SK-N-SH (cell line): ENCODE data around the gene CMYA5. TPM values are rescaled to one million over a fixed set of nuclear protein-coding genes. Genes with fewer than 3 reads are reported as not detected.

Experiments used
- CTCF ChIA-PET: fragments of 300-600, 350-600 bp; formaldehyde crosslinking; extraction: SDS; loops from one replicate; lab custom pipeline; 2021; lab: Yijun Ruan, JAX
- POLR2A ChIA-PET: fragments of 350-600 bp; sonication (Branson Sonifier 250); formaldehyde crosslinking; extraction: SDS; loops from one replicate; lab custom pipeline; 2020; ENCODE audit warnings: antibody characterized with exemption, inconsistent platforms; lab: Yijun Ruan, JAX
- DNase-seq: peaks from one replicate; pipeline ENCODE4 v3.0.0; 2012
- H2AFZ ChIP-seq: fragments of 200-600 bp; sonication (generic); 2 replicates; pipeline ENCODE4 v1.8.1; 2016; ENCODE audit warnings: antibody characterized with exemption, mild to moderate bottlenecking, low read depth
- H3F3A ChIP-seq: fragments of 200-600 bp; sonication (generic); replicated peaks from 2 replicates; pipeline ENCODE3; 2016; ENCODE audit warnings: antibody characterized with exemption, mild to moderate bottlenecking; ENCODE audit not compliant: insufficient read depth
- H3K27ac ChIP-seq, 2 experiments: fragments of 200-500 bp in 1 of 2; fragments of 200-600 bp in 1 of 2; sonication (Bioruptor generic) in 1 of 2; sonication (generic), shearing (Covaris generic) in 1 of 2; 2 replicates each; pipeline versions ENCODE4 v1.5.1 to v1.6.1; 2014 to 2016; ENCODE audit warnings: low read depth in 2 of 2, inconsistent platforms in 1 of 2, low read length in 1 of 2, mild to moderate bottlenecking in 1 of 2, mixed read lengths in 1 of 2
- H3K27me3 ChIP-seq: fragments of 200-600 bp; sonication (generic), shearing (Covaris generic); 2 replicates; pipeline ENCODE4 v1.6.1; 2016; ENCODE audit warnings: mixed run types; ENCODE audit not compliant: insufficient read depth
- H3K36me3 ChIP-seq, 2 experiments: fragments of 200-500 bp in 1 of 2; fragments of 200-600 bp in 1 of 2; sonication (Bioruptor generic) in 1 of 2; sonication (generic) in 1 of 2; replicated peaks in 1 of 2; 2 replicates each; pipeline versions ENCODE3 to v1.5.1; 2014 to 2016; ENCODE audit warnings: low read length in 1 of 2, mild to moderate bottlenecking in 1 of 2; ENCODE audit not compliant: insufficient read depth in 2 of 2, control insufficient read depth in 1 of 2
- H3K4me1 ChIP-seq, 2 experiments: fragments of 200-500 bp in 1 of 2; fragments of 200-600 bp in 1 of 2; sonication (Bioruptor generic) in 1 of 2; sonication (generic), shearing (Covaris generic) in 1 of 2; 2 replicates each; pipeline versions ENCODE4 v1.5.1 to v1.6.1; 2014 to 2016; ENCODE audit warnings: low read depth in 1 of 2, low read length in 1 of 2, mixed run types in 1 of 2; ENCODE audit not compliant: insufficient read depth in 2 of 2, control insufficient read depth in 1 of 2
- H3K4me2 ChIP-seq: fragments of 200-600 bp; sonication (generic), shearing (Covaris generic); 2 replicates; pipeline ENCODE4 v1.6.1; 2017; ENCODE audit warnings: mixed run types
- H3K4me3 ChIP-seq, 2 experiments: fragments of 200-500 bp in 1 of 2; fragments of 200-600 bp in 1 of 2; sonication (Bioruptor generic) in 1 of 2; sonication (generic), shearing (Covaris generic) in 1 of 2; 2 replicates each; pipeline versions ENCODE4 v1.5.1 to v1.8.1; 2014 to 2016; ENCODE audit warnings: low read depth in 2 of 2, inconsistent platforms in 1 of 2, low read length in 1 of 2, mild to moderate bottlenecking in 1 of 2, mixed read lengths in 1 of 2, moderate library complexity in 1 of 2
- H3K79me2 ChIP-seq: fragments of 200-600 bp; sonication (generic); 2 replicates; pipeline ENCODE4 v1.8.1; 2017; ENCODE audit warnings: mild to moderate bottlenecking; ENCODE audit not compliant: insufficient read depth
- H3K9ac ChIP-seq: fragments of 200-600 bp; sonication (generic); 2 replicates; pipeline ENCODE4 v1.6.1; 2017; ENCODE audit warnings: mixed run types
- H3K9me2 ChIP-seq: fragments of 200-600 bp; sonication (generic); 2 replicates; pipeline ENCODE4 v1.6.1; 2017; ENCODE audit warnings: mixed run types
- H3K9me3 ChIP-seq: fragments of 200-600 bp; sonication (generic); 2 replicates; pipeline ENCODE4 v1.6.1; 2017; ENCODE audit warnings: mixed run types, mild to moderate bottlenecking, moderate library complexity
- H4K20me1 ChIP-seq: fragments of 200-600 bp; sonication (generic); 2 replicates; pipeline ENCODE4 v1.6.1; 2017; ENCODE audit warnings: mild to moderate bottlenecking, mixed run types; ENCODE audit not compliant: insufficient read depth
- FOSL2 ChIP-seq: IDR thresholded peaks from 2 replicates; pipeline ENCODE4 v1.4.0; 2012; ENCODE audit warnings: low read depth, mild to moderate bottlenecking, moderate library complexity, borderline replicate concordance
- FOXJ3 ChIP-seq: sonication (generic); formaldehyde crosslinking; IDR thresholded peaks from 2 replicates; pipeline ENCODE4 v1.5.1; 2020; ENCODE audit warnings: mild to moderate bottlenecking, missing genetic modification reagents
- GABPA ChIP-seq: IDR thresholded peaks from 2 replicates; pipeline ENCODE4 v1.4.0; 2012; ENCODE audit warnings: low read depth, mild to moderate bottlenecking
- IRF3 ChIP-seq: fragments of 150-350 bp; IDR thresholded peaks from 2 replicates; pipeline ENCODE4 v1.6.1; 2016; ENCODE audit warnings: mild to moderate bottlenecking, low read depth, low read length
- JUND ChIP-seq: IDR thresholded peaks from 2 replicates; pipeline ENCODE4 v1.4.0; 2012
- MEF2A ChIP-seq: IDR thresholded peaks from 2 replicates; pipeline ENCODE4 v1.4.0; 2012; ENCODE audit warnings: low read depth, borderline replicate concordance
- MXI1 ChIP-seq: IDR thresholded peaks from 2 replicates; pipeline ENCODE4 v1.6.1; 2012; ENCODE audit warnings: mild to moderate bottlenecking, low read depth, low read length, improper control_type of control experiment
- NRF1 ChIP-seq: IDR thresholded peaks from 2 replicates; pipeline ENCODE4 v1.6.1; 2012; ENCODE audit warnings: low read depth, mild to moderate bottlenecking, low read length
- RAD21 ChIP-seq: IDR thresholded peaks from 2 replicates; pipeline ENCODE4 v1.6.1; 2012; ENCODE audit warnings: mild to moderate bottlenecking, low read length
- REST ChIP-seq: IDR thresholded peaks from 2 replicates; pipeline ENCODE4 v1.6.1; 2012; ENCODE audit warnings: mild to moderate bottlenecking, low read depth, low read length, moderate library complexity
- RXRA ChIP-seq: IDR thresholded peaks from 2 replicates; pipeline ENCODE4 v1.4.0; 2012; ENCODE audit warnings: low read depth, mild to moderate bottlenecking, borderline replicate concordance
- SMC3 ChIP-seq: IDR thresholded peaks from 2 replicates; pipeline ENCODE4 v1.6.1; 2012; ENCODE audit warnings: low read depth, low read length, improper control_type of control experiment
- TAF1 ChIP-seq: IDR thresholded peaks from 2 replicates; pipeline ENCODE4 v1.6.1; 2012; ENCODE audit warnings: low read depth, mild to moderate bottlenecking, low read length, moderate library complexity, borderline replicate concordance
- TCF12 ChIP-seq: IDR thresholded peaks from 2 replicates; pipeline ENCODE4 v1.4.0; 2012
- TEAD4 ChIP-seq: IDR thresholded peaks from 2 replicates; pipeline ENCODE4 v1.4.0; 2012; ENCODE audit warnings: mild to moderate bottlenecking, borderline replicate concordance; ENCODE audit not compliant: insufficient read depth
- ZBTB33 ChIP-seq: IDR thresholded peaks from 2 replicates; pipeline ENCODE4 v1.4.0; 2012; ENCODE audit warnings: low read depth, borderline replicate concordance
- WGBS: methylation state at CpG from one replicate; pipeline ENCODE4 v1.1.6; 2017; ENCODE audit warnings: low lambda C conversion rate; 5-methylcytosine and 5-hydroxymethylcytosine counted together
- polyA plus RNA-seq, 3 experiments: library from polyadenylated mRNA; depleted of rRNA; stranded (reverse); fragments of >200 nt; gene quantifications; 2 replicates each; pipeline ENCODE4 v1.2.3, GENCODE V29; 2012
- TF ChIP-seq, protein P1 (sequence below): IDR thresholded peaks from 2 replicates; pipeline ENCODE4; 2012
- TF ChIP-seq, protein P2 (sequence below): fragments of 200-600 bp; sonication (generic); IDR thresholded peaks from 2 replicates; pipeline ENCODE4 v1.6.1; 2017; ENCODE audit warnings: antibody characterized with exemption, mild to moderate bottlenecking, moderate library complexity
- TF ChIP-seq, protein P3 (sequence below): IDR thresholded peaks from 2 replicates; pipeline ENCODE4 v1.4.0; 2012; ENCODE audit warnings: low read depth, borderline replicate concordance

The CMYA5 gene
- 0.12 and 0.21 TPM in 2 replicates for polyA plus RNA-seq (2012; rRNA removed)
- 0.05 and 0.09 TPM in 2 replicates for polyA plus RNA-seq (2012; cell fraction: cytosol; rRNA removed)
- polyA plus RNA-seq (2012; cell fraction: nucleus; rRNA removed) = 0.33 and 0.82 TPM in 2 replicates

- H3K4me1 ChIP-seq = no peaks in the 10 kb centered on the region; a peak in 1 of 4 replicates
- no peaks in the 10 kb centered on the region for H3K27me3 ChIP-seq
- no peak within 1 kb of the TSS for H3K9ac ChIP-seq
- no peaks in the 10 kb centered on the region for H3K9me2 ChIP-seq
- peaks cover 8% of the 10 kb centered on the region for H3F3A ChIP-seq
- DNase-seq = no peak
- H3K27ac ChIP-seq = no peak within 1 kb of the TSS
- H4K20me1 ChIP-seq = no peaks in the 10 kb centered on the region
- H3K4me2 ChIP-seq = no peak within 1 kb of the TSS
- no peak within 1 kb of the TSS for H2AFZ ChIP-seq
- 96% methylated on average over 70 of the region's 74 CpGs for WGBS
- no peak for TF ChIP-seq TAF1
- TF ChIP-seq IRF3 = no peak
- TF ChIP-seq TCF12 = no peak
- TF ChIP-seq, protein P1, sequence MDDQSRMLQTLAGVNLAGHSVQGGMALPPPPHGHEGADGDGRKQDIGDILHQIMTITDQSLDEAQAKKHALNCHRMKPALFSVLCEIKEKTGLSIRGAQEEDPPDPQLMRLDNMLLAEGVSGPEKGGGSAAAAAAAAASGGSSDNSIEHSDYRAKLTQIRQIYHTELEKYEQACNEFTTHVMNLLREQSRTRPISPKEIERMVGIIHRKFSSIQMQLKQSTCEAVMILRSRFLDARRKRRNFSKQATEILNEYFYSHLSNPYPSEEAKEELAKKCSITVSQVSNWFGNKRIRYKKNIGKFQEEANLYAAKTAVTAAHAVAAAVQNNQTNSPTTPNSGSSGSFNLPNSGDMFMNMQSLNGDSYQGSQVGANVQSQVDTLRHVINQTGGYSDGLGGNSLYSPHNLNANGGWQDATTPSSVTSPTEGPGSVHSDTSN = no peak
- TF ChIP-seq NRF1 = no peak
- no peak for TF ChIP-seq MXI1
- TF ChIP-seq RAD21 = no peak
- no peak for TF ChIP-seq MEF2A
- TF ChIP-seq JUND = no peak
- TF ChIP-seq, protein P2, sequence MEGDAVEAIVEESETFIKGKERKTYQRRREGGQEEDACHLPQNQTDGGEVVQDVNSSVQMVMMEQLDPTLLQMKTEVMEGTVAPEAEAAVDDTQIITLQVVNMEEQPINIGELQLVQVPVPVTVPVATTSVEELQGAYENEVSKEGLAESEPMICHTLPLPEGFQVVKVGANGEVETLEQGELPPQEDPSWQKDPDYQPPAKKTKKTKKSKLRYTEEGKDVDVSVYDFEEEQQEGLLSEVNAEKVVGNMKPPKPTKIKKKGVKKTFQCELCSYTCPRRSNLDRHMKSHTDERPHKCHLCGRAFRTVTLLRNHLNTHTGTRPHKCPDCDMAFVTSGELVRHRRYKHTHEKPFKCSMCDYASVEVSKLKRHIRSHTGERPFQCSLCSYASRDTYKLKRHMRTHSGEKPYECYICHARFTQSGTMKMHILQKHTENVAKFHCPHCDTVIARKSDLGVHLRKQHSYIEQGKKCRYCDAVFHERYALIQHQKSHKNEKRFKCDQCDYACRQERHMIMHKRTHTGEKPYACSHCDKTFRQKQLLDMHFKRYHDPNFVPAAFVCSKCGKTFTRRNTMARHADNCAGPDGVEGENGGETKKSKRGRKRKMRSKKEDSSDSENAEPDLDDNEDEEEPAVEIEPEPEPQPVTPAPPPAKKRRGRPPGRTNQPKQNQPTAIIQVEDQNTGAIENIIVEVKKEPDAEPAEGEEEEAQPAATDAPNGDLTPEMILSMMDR = no peak
- no peak for TF ChIP-seq TEAD4
- TF ChIP-seq, protein P3, sequence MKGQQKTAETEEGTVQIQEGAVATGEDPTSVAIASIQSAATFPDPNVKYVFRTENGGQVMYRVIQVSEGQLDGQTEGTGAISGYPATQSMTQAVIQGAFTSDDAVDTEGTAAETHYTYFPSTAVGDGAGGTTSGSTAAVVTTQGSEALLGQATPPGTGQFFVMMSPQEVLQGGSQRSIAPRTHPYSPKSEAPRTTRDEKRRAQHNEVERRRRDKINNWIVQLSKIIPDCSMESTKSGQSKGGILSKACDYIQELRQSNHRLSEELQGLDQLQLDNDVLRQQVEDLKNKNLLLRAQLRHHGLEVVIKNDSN = no peak
- TF ChIP-seq REST = no peak
- TF ChIP-seq ZBTB33 = no peak
- no peak for TF ChIP-seq FOSL2
- TF ChIP-seq GABPA = no peak
- TF ChIP-seq RXRA = no peak
- no peak for TF ChIP-seq FOXJ3 (CRISPR knock-in tag)
- TF ChIP-seq SMC3 = no peak
- no peak within 1 kb of the TSS for H3K4me3 ChIP-seq
- H3K9me3 ChIP-seq = no peaks in the 10 kb centered on the region
- ChIA-PET CTCF (interaction anchor here (1.0 to 4.1 kb wide), 3 partner anchors 13 to 168 kb away, joined by 3 to 13 read pairs (median 8); no protein-coding TSS in a partner anchor), POLR2A (no interaction called here)
- H3K36me3 ChIP-seq = peaks cover 28 to 32% of the 10 kb centered on the region in 2 experiments
- no peaks in the 10 kb centered on the region for H3K79me2 ChIP-seq
These were observed at the start of gene CMYA5 for GRCh38 chr5:79689541-79690466. TSS of gene CMYA5 (plus strand) at chr5:79689836. CDS start at chr5:79689908, 72 bp downstream.
